CD4-positive, alpha-beta T cell (primary cell): ENCODE measurements around the gene BACE2. TPM values are rescaled to one million over a fixed set of nuclear protein-coding genes. Genes with fewer than 3 reads are reported as not detected.

Experiments used
- ATAC-seq: fragments of 200-7000 bp; cut with Tn5 transposase; one replicate; pipeline ENCODE4 v1.10.0; 2022; ENCODE audit warnings: mild to moderate bottlenecking; ENCODE audit not compliant: poor library complexity
- CTCF ChIA-PET: fragments of 350-600 bp; sonication (Branson Sonifier 250); formaldehyde crosslinking; loops from one replicate; lab custom pipeline; 2021; ENCODE audit warnings: antibody characterized with exemption, inconsistent platforms; lab: Charles Lee
- POLR2A ChIA-PET: fragments of 350-600 bp; sonication (Branson Sonifier 250); formaldehyde crosslinking; loops from one replicate; lab custom pipeline; 2021; ENCODE audit warnings: antibody characterized with exemption, inconsistent platforms; lab: Charles Lee
- DNase-seq, 14 experiments: peaks; one replicate each; pipeline ENCODE4 v3.0.0-alpha.2; 2013 to 2020; ENCODE audit warnings: mixed read lengths in 2 of 14
- H3K27ac ChIP-seq, 2 donors: one replicate each; pipeline versions ENCODE4 v1.5.1 to v1.7.0; 2013; ENCODE audit warnings: low read length in 2 of 2, low read depth in 1 of 2, mild to moderate bottlenecking in 1 of 2
- H3K27me3 ChIP-seq, 2 experiments: 1 replicate in 1 of 2; 2 replicates in 1 of 2; pipeline versions ENCODE4 v1.6.1 to v1.7.0; 2013; ENCODE audit warnings: low read length in 2 of 2, control low read depth in 1 of 2, mild to moderate bottlenecking in 1 of 2, moderate library complexity in 1 of 2; ENCODE audit not compliant: insufficient read depth in 2 of 2, control insufficient read depth in 1 of 2
- H3K36me3 ChIP-seq: one replicate; pipeline ENCODE4 v1.6.1; 2013; ENCODE audit warnings: low read length, control low read depth; ENCODE audit not compliant: insufficient read depth
- H3K4me1 ChIP-seq: one replicate; pipeline ENCODE4 v1.6.1; 2013; ENCODE audit warnings: low read length, control low read depth; ENCODE audit not compliant: insufficient read depth
- H3K4me3 ChIP-seq: one replicate; pipeline ENCODE4 v1.5.1; 2013; ENCODE audit warnings: mild to moderate bottlenecking, low read length, moderate library complexity
- H3K9me3 ChIP-seq, 2 experiments: 1 replicate in 1 of 2; 2 replicates in 1 of 2; pipeline versions ENCODE4 v1.6.1 to v1.7.0; 2013; ENCODE audit warnings: low read length in 2 of 2, mild to moderate bottlenecking in 2 of 2, control low read depth in 1 of 2, moderate library complexity in 1 of 2; ENCODE audit not compliant: control insufficient read depth in 1 of 2, insufficient read depth in 1 of 2
- H3K27ac Mint-ChIP-seq: one replicate; pipeline ENCODE4 v1.8.0; 2020; ENCODE audit warnings: mixed read lengths
- H3K27me3 Mint-ChIP-seq: one replicate; pipeline ENCODE4 v1.8.0; 2021; ENCODE audit warnings: mixed read lengths
- H3K36me3 Mint-ChIP-seq: one replicate; pipeline ENCODE4 v1.8.0; 2021; ENCODE audit warnings: low read depth, mixed read lengths
- H3K4me1 Mint-ChIP-seq: one replicate; pipeline ENCODE4 v1.8.0; 2021; ENCODE audit warnings: low read depth, mixed read lengths
- H3K4me3 Mint-ChIP-seq: one replicate; pipeline ENCODE4 v1.8.0; 2020; ENCODE audit warnings: mild to moderate bottlenecking, mixed read lengths
- H3K9me3 Mint-ChIP-seq: one replicate; pipeline ENCODE4 v1.8.0; 2020; ENCODE audit warnings: mixed read lengths
- CTCF ChIP-seq: fragments of 200-600 bp; IDR thresholded peaks from one replicate; pipeline ENCODE4 v1.8.0; 2022; ENCODE audit warnings: antibody characterized with exemption, mild to moderate bottlenecking
- intact Hi-C, 2 experiments: fragments of 100-400 bp; cut with DNase I in 1 of 2; cut with micrococcal nuclease in 1 of 2; formaldehyde crosslinking; loops; one replicate each; pipeline versions ENCODE4 v1.15.1 to v1.9.0; 2023 to 2025; cut with DNase I, micrococcal nuclease
- total RNA-seq, 174 experiments: library from RNA in 2 of 174; stranded (reverse) in 2 of 174; gene quantifications; one replicate each; pipeline ENCODE4 v1.2.3 and lab custom pipeline; 2021 to 2026

Gene BACE2
- total RNA-seq, 2 experiments from 2014 or later, result 0.16 TPM; not detected in 1

- no peaks in the 10 kb centered on the region for H3K4me1 Mint-ChIP-seq
- no peaks in the 10 kb centered on the region for H3K27me3 ChIP-seq
- ChIA-PET POLR2A (no interaction called here), CTCF (no interaction called here)
- peaks cover 13% of the 10 kb centered on the region for H3K27me3 Mint-ChIP-seq
- H3K36me3 Mint-ChIP-seq, result no peaks in the 10 kb centered on the region
- H3K9me3 Mint-ChIP-seq, result no peaks in the 10 kb centered on the region
- no peak for DNase-seq
- H3K4me1 ChIP-seq, result no peaks in the 10 kb centered on the region
- H3K36me3 ChIP-seq, result no peaks in the 10 kb centered on the region
- no peak for TF ChIP-seq CTCF
- H3K4me3 Mint-ChIP-seq, result no peak overlapping the region
- ATAC-seq, result no peak
- no peak overlapping the region for H3K4me3 ChIP-seq
- no peak overlapping the region for H3K27ac Mint-ChIP-seq
- no peaks in the 10 kb centered on the region for H3K9me3 ChIP-seq
- no peak overlapping the region for H3K27ac ChIP-seq
- intact Hi-C loops, result loop anchor here in 1 of 2 experiments (10.0 kb wide), 2 partner anchors 991 to 1621 kb away; no protein-coding TSS in a partner anchor
These were observed 31.7 kb upstream of the BACE2 start for GRCh38 chr21:41136286-41136685.

- Histone ChIP-seq H3K27me3 (no peaks in the 10 kb centered on the region), H3K36me3 (no peaks in the 10 kb centered on the region), H3K4me3 (no peak overlapping the region), H3K4me1 (no peaks in the 10 kb centered on the region), H3K9me3 (no peaks in the 10 kb centered on the region), H3K27ac (no peak overlapping the region)
- Mint-ChIP-seq H3K27me3 (peaks cover 18% of the 10 kb centered on the region), H3K9me3 (no peaks in the 10 kb centered on the region), H3K27ac (no peak overlapping the region), H3K4me3 (no peak overlapping the region), H3K36me3 (no peaks in the 10 kb centered on the region), H3K4me1 (no peaks in the 10 kb centered on the region)
- DNase-seq (no peak), ATAC-seq (no peak)
- ChIA-PET CTCF (no interaction called here), POLR2A (no interaction called here)
- intact Hi-C loops, result loop anchor here in 1 of 2 experiments (10.0 kb wide), 2 partner anchors 993 to 1623 kb away; no protein-coding TSS in a partner anchor
- TF ChIP-seq CTCF, result no peak
These were observed 30.6 kb upstream of the BACE2 start for GRCh38 chr21:41137401-41137800.

- Histone ChIP-seq H3K4me3 (no peak overlapping the region), H3K27ac (no peak overlapping the region), H3K27me3 (no peaks in the 10 kb centered on the region), H3K9me3 (no peaks in the 10 kb centered on the region), H3K36me3 (no peaks in the 10 kb centered on the region), H3K4me1 (no peaks in the 10 kb centered on the region)
- Mint-ChIP-seq H3K9me3 (no peaks in the 10 kb centered on the region), H3K4me1 (no peaks in the 10 kb centered on the region), H3K27me3 (peaks cover 18% of the 10 kb centered on the region), H3K27ac (no peak overlapping the region), H3K36me3 (no peaks in the 10 kb centered on the region), H3K4me3 (no peak overlapping the region)
- no peak for DNase-seq
- intact Hi-C loops, result loop anchor here in 1 of 2 experiments (10.0 kb wide), 2 partner anchors 993 to 1623 kb away; no protein-coding TSS in a partner anchor
- CTCF ChIA-PET, result no interaction called here
- no peak for ATAC-seq
- POLR2A ChIA-PET, result no interaction called here
- TF ChIP-seq CTCF, result no peak
These were observed 30.1 kb upstream of the BACE2 start for GRCh38 chr21:41137889-41138288.
